HCT116 (cell line): Measurements from ENCODE around the gene ZDHHC23. TPM values are rescaled to one million over a fixed set of nuclear protein-coding genes. Genes with fewer than 3 reads are reported as not detected.

Experiments used
- ATAC-seq: fragments of 200-7000 bp; cut with Tn5 transposase; 2 replicates; pipeline ENCODE4 v1.9.1; 2020; ENCODE audit warnings: mild to moderate bottlenecking, moderate library complexity
- BruUV-seq: library from RNA; stranded (reverse); fragments of 400-500 nt; replicated peaks from 2 replicates; lab custom pipeline; 2021; lab: Mats Ljungman, UMichigan
- CTCF ChIA-PET: fragments of 300-600 bp; sonication (Branson Sonifier 250); formaldehyde crosslinking; loops from one replicate; lab custom pipeline; 2021; ENCODE audit warnings: antibody characterized with exemption; lab: Charles Lee
- POLR2A ChIA-PET: fragments of 300-600, 350-600 bp; sonication (Branson Sonifier 250); formaldehyde crosslinking; loops from one replicate; lab custom pipeline; 2021; ENCODE audit warnings: antibody characterized with exemption; lab: Charles Lee
- RAD21 ChIA-PET, 2 experiments: fragments of 300-600 bp; sonication (Branson Sonifier 250); formaldehyde crosslinking; loops; one replicate each; lab custom pipeline; 2023; ENCODE audit warnings: low total read pairs in 2 of 2; ENCODE audit not compliant: uncharacterized antibody in 2 of 2, unreplicated experiment in 2 of 2, low non-redundant PET in 1 of 2; lab: Charles Lee
- DNase-seq: peaks from one replicate; pipeline ENCODE4 v3.0.0-alpha.2; 2010; ENCODE audit warnings: low read depth, low spot score
- H2AFZ ChIP-seq: fragments of 200-600 bp; shearing (Covaris generic), sonication (generic); 2 replicates; pipeline ENCODE4 v1.6.1; 2017; ENCODE audit warnings: low read depth, mixed run types, mixed read lengths, antibody characterized with exemption, low read length; ENCODE audit not compliant: poor library complexity, severe bottlenecking
- H3K27ac ChIP-seq: 2 replicates; pipeline ENCODE4 v1.5.1; 2012; ENCODE audit warnings: low read depth, low read length
- H3K27me3 ChIP-seq: fragments of 200-600 bp; sonication (generic); 2 replicates; pipeline ENCODE4 v1.6.1; 2016; ENCODE audit warnings: mixed run types, low read length, mixed read lengths; ENCODE audit not compliant: insufficient read depth
- H3K36me3 ChIP-seq, 2 experiments: fragments of 200-500 bp in 1 of 2; fragments of 200-600 bp in 1 of 2; sonication (Bioruptor generic) in 1 of 2; sonication (generic) in 1 of 2; 2 replicates each; pipeline versions ENCODE4 v1.5.1 to v1.6.1; 2014 to 2016; ENCODE audit warnings: low read length in 2 of 2, inconsistent platforms in 1 of 2, mixed read lengths in 1 of 2, mixed run types in 1 of 2; ENCODE audit not compliant: insufficient read depth in 2 of 2, control insufficient read depth in 1 of 2
- H3K4me1 ChIP-seq, 2 experiments: fragments of 200-600 bp in 1 of 2; sonication (generic) in 1 of 2; 2 replicates each; pipeline versions ENCODE4 v1.5.1 to v1.6.1; 2012 to 2017; ENCODE audit warnings: low read length in 2 of 2, inconsistent platforms in 1 of 2, mild to moderate bottlenecking in 1 of 2, mixed read lengths in 1 of 2, mixed run types in 1 of 2, moderate library complexity in 1 of 2; ENCODE audit not compliant: insufficient read depth in 2 of 2, control insufficient read depth in 1 of 2
- H3K4me2 ChIP-seq: fragments of 200-600 bp; sonication (generic); 2 replicates; pipeline ENCODE4 v1.6.1; 2017; ENCODE audit warnings: mixed run types, low read length, mixed read lengths
- H3K4me3 ChIP-seq, 2 experiments: fragments of 200-600 bp in 1 of 2; sonication (generic) in 1 of 2; replicated peaks in 1 of 2; 2 replicates each; pipeline ENCODE4 v1.5.1; 2011 to 2016; ENCODE audit warnings: low read length in 2 of 2, control low read depth in 1 of 2, low read depth in 1 of 2, mild to moderate bottlenecking in 1 of 2, mixed read lengths in 1 of 2, mixed run types in 1 of 2
- H3K79me2 ChIP-seq: fragments of 200-600 bp; sonication (generic); 2 replicates; pipeline ENCODE4 v1.6.1; 2017; ENCODE audit warnings: mild to moderate bottlenecking, mixed run types, low read length, moderate library complexity, mixed read lengths; ENCODE audit not compliant: insufficient read depth
- H3K9ac ChIP-seq: fragments of 200-600 bp; sonication (generic); 2 replicates; pipeline ENCODE4 v1.6.1; 2016; ENCODE audit warnings: low read length, mixed read lengths
- H3K9me2 ChIP-seq: fragments of 200-600 bp; sonication (generic), shearing (Covaris generic); 2 replicates; pipeline ENCODE4 v1.6.1; 2017; ENCODE audit warnings: mixed run types, mild to moderate bottlenecking, moderate library complexity; ENCODE audit not compliant: insufficient read depth
- H3K9me3 ChIP-seq, 2 experiments: fragments of 200-500 bp in 1 of 2; fragments of 200-600 bp in 1 of 2; sonication (Bioruptor generic) in 1 of 2; sonication (generic) in 1 of 2; 2 replicates each; pipeline ENCODE4 v1.6.1; 2014 to 2017; ENCODE audit warnings: low read length in 2 of 2, mixed read lengths in 2 of 2, inconsistent platforms in 1 of 2, low read depth in 1 of 2, mild to moderate bottlenecking in 1 of 2, mixed run types in 1 of 2, moderate library complexity in 1 of 2; ENCODE audit not compliant: control insufficient read depth in 1 of 2, insufficient read depth in 1 of 2
- H4K20me1 ChIP-seq: fragments of 200-600 bp; sonication (generic), shearing (Covaris generic); 2 replicates; pipeline ENCODE4 v1.6.1; 2017; ENCODE audit warnings: mixed run types, mild to moderate bottlenecking, moderate library complexity; ENCODE audit not compliant: insufficient read depth
- ATF3 ChIP-seq: IDR thresholded peaks from 2 replicates; pipeline ENCODE4 v1.6.1; 2012
- CBX3 ChIP-seq: IDR thresholded peaks from 2 replicates; pipeline ENCODE4 v1.6.1; 2012; ENCODE audit warnings: low read depth
- CTCF ChIP-seq, 3 experiments: fragments of 200-600 bp in 1 of 3; sonication (generic) in 1 of 3; IDR thresholded peaks in 2 of 3; conservative IDR thresholded peaks in 1 of 3; 2 replicates each; pipeline ENCODE4 v1.5.1; 2012 to 2017; ENCODE audit warnings: low read depth in 2 of 3, low read length in 2 of 3, antibody characterized with exemption in 1 of 3, borderline replicate concordance in 1 of 3, control low read depth in 1 of 3, mild to moderate bottlenecking in 1 of 3, mixed read lengths in 1 of 3, mixed run types in 1 of 3, moderate library complexity in 1 of 3; ENCODE audit not compliant: insufficient read depth in 1 of 3
- EZH2 ChIP-seq: fragments of 200-600 bp; sonication (generic); IDR thresholded peaks from 2 replicates; pipeline ENCODE4 v1.6.1; 2017; ENCODE audit warnings: antibody characterized with exemption, mixed run types
- FOSL1 ChIP-seq: IDR thresholded peaks from 2 replicates; pipeline ENCODE4 v1.6.1; 2012; ENCODE audit warnings: low read depth
- MAX ChIP-seq: IDR thresholded peaks from 2 replicates; pipeline ENCODE4 v1.6.1; 2012
- POLR2AphosphoS5 ChIP-seq: IDR thresholded peaks from 2 replicates; pipeline ENCODE4 v1.6.1; 2011; ENCODE audit warnings: mild to moderate bottlenecking, low read depth, low read length, moderate library complexity
- SRF ChIP-seq: IDR thresholded peaks from 2 replicates; pipeline ENCODE4 v1.6.1; 2012; ENCODE audit warnings: low read depth
- ZFX ChIP-seq: fragments of 450-650 bp; IDR thresholded peaks from 2 replicates; pipeline ENCODE4 v1.6.1; 2017
- intact Hi-C: fragments of 100-400 bp; cut with micrococcal nuclease; formaldehyde crosslinking; loops from 2 replicates; pipeline ENCODE4 v1.10.0; 2022
- total RNA-seq: library from RNA; stranded (reverse); gene quantifications from one replicate; pipeline ENCODE4 v1.2.1, GENCODE V29; 2021; ENCODE audit not compliant: unreplicated experiment

ZDHHC23 gene
- total RNA-seq, 1 experiment from 2014 or later, result 22.8 TPM

DNA sequence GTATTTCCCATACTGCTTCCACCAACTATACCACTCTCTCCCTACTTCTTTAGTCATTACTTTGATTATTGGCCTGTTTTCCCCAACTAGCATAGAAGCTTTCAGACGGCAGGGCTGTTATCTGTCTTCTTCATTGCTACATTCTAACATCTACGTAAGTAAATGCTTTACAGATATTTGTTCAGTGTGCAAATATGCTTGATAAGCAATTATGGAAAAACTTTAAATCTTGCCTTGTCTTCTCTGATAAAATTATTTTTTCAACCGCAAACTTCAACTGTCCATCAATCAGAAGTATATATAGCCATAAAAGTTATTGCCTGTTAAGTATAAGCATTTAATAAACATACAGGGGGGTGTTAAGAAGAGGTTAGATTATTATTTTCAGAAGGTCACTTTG, 35.7 kb downstream of the ZDHHC23 start:
- RAD21 ChIA-PET, result no interaction called here
- no peak for TF ChIP-seq FOSL1
- no peak for TF ChIP-seq CTCF (IDR thresholded peaks at IDR 0.05 in 2 of 3, conservative IDR thresholded peaks at IDR 0.05 in 1 of 3; ENCODE audit: borderline replicate concordance in 1 of 3, insufficient read depth in 1 of 3, low read depth in 2 of 3, low read length in 2 of 3)
- TF ChIP-seq MAX, result no peak
- Histone ChIP-seq H3K9me3 (no peaks in the 10 kb centered on the region), H3K9ac (no peak overlapping the region), H3K36me3 (no peaks in the 10 kb centered on the region), H4K20me1 (no peaks in the 10 kb centered on the region), H3K4me2 (no peak overlapping the region), H2AFZ (no peak overlapping the region), H3K27ac (no peak overlapping the region), H3K79me2 (no peaks in the 10 kb centered on the region), H3K9me2 (no peaks in the 10 kb centered on the region), H3K4me3 (no peak overlapping the region), H3K27me3 (no peaks in the 10 kb centered on the region), H3K4me1 (no peaks in the 10 kb centered on the region)
- BruUV-seq, result no TSS peak
- intact Hi-C loops, result no loop called here
- POLR2A ChIA-PET, result no interaction called here
- ATAC-seq (no peak), DNase-seq (no peak)
- CTCF ChIA-PET, result no interaction called here

GRCh38 chr3:113985541-113985940, 37.7 kb downstream of the ZDHHC23 start:
- ATAC-seq (no peak), DNase-seq (no peak)
- ChIA-PET CTCF (no interaction called here), POLR2A (no interaction called here), RAD21 (no interaction called here)
- no peaks in the 10 kb centered on the region for H3K9me2 ChIP-seq
- TF ChIP-seq SRF, result no peak
- TF ChIP-seq ZFX, result no peak
- no peak for TF ChIP-seq POLR2AphosphoS5
- no peak for TF ChIP-seq EZH2
- TF ChIP-seq ATF3, result no peak
- TF ChIP-seq CBX3, result no peak
- H2AFZ ChIP-seq, result no peak overlapping the region
- intact Hi-C loops, result no loop called here
- no peaks in the 10 kb centered on the region for H4K20me1 ChIP-seq
- BruUV-seq, result no TSS peak
- H3K36me3 ChIP-seq, result no peaks in the 10 kb centered on the region
- no peak overlapping the region for H3K4me3 ChIP-seq
- H3K4me2 ChIP-seq, result no peak overlapping the region
- H3K9me3 ChIP-seq, result no peaks in the 10 kb centered on the region; a peak in 1 of 4 replicates
- H3K79me2 ChIP-seq, result no peaks in the 10 kb centered on the region
- H3K27me3 ChIP-seq, result no peaks in the 10 kb centered on the region
- no peak overlapping the region for H3K9ac ChIP-seq
- no peaks in the 10 kb centered on the region for H3K4me1 ChIP-seq
- no peak overlapping the region for H3K27ac ChIP-seq
